OCI-LY1 (cell line): ENCODE results near the gene OXCT2.
"Not testable (repeated sequence)": the region's sequence is repeated elsewhere in the genome, so short reads cannot be mapped to it uniquely, and the experiment has no call there.

ENCODE experiments used
- CTCF ChIP-seq: fragments of 200-600 bp; sonication (generic), shearing (Covaris generic); IDR thresholded peaks from 2 replicates; pipeline ENCODE4 v1.5.1; 2017; ENCODE audit warnings: mild to moderate bottlenecking, antibody characterized with exemption, low read length, moderate library complexity, mixed read lengths
- EZH2 ChIP-seq: fragments of 200-600 bp; sonication (generic), shearing (Covaris generic); IDR thresholded peaks from 2 replicates; pipeline ENCODE4 v1.8.0; 2017; ENCODE audit warnings: borderline replicate concordance, mixed run types, mild to moderate bottlenecking, antibody characterized with exemption, low read length, moderate library complexity, mixed read lengths

- TF ChIP-seq CTCF, EZH2: not testable (repeated sequence)
Measured at GRCh38 chr1:39777896-39778295, 6.7 kb upstream of the OXCT2 start.
